H1 (cell line): ENCODE results near the gene PPIP5K1. TPM values are rescaled to one million over a fixed set of nuclear protein-coding genes. Genes with fewer than 3 reads are reported as not detected.

Experiments
- BCL11A ChIP-seq, 2 experiments: IDR thresholded peaks; one replicate each; pipeline ENCODE4 v1.6.1; 2011; ENCODE audit warnings: low read depth in 2 of 2, low read length in 2 of 2, mild to moderate bottlenecking in 2 of 2
- CHD7 ChIP-seq: fragments of 300-600 bp; sonication (generic); IDR thresholded peaks from 2 replicates; pipeline ENCODE4 v1.7.1; 2012; ENCODE audit warnings: low read length, moderate library complexity, mild to moderate bottlenecking, inconsistent platforms; ENCODE audit not compliant: insufficient replicate concordance
- KDM4A ChIP-seq: IDR thresholded peaks from one replicate; pipeline ENCODE4 v1.7.1; 2012; ENCODE audit warnings: low read depth, mild to moderate bottlenecking, moderate library complexity, low read length, inconsistent platforms; ENCODE audit not compliant: severe bottlenecking
- KDM5A ChIP-seq: fragments of 200-600 bp; IDR thresholded peaks from 2 replicates; pipeline ENCODE4 v1.7.1; 2012; ENCODE audit warnings: mild to moderate bottlenecking, low read length, inconsistent platforms, mixed read lengths
- NANOG ChIP-seq: IDR thresholded peaks from 2 replicates; pipeline ENCODE4 v1.6.1; 2011; ENCODE audit warnings: low read length, low read depth, mild to moderate bottlenecking, inconsistent platforms; ENCODE audit not compliant: insufficient read depth, poor library complexity, severe bottlenecking
- polyA plus RNA-seq, 7 experiments: library from polyadenylated mRNA; depleted of rRNA in 3 of 7; stranded (reverse) in 5 of 7; unstranded in 2 of 7; fragments of >200 nt in 5 of 7; fragments of 200-250 nt in 2 of 7; gene quantifications; 1 replicate in 5 of 7; 2 replicates in 1 of 7; 4 replicates in 1 of 7; pipeline versions ENCODE4 v1.2.1 to v1.2.3, GENCODE V29; 2011 to 2013; ENCODE audit warnings: missing spikeins in 2 of 7, mixed read lengths in 2 of 7
- total RNA-seq: library from RNA; stranded (reverse); fragmentation: NEBNext Ultra II Directional; extraction: Animal tissue kit (Norgen Biotek cat#: 25700); gene quantifications from 2 replicates; pipeline ENCODE4 v1.2.1, GENCODE V29; 2021

PPIP5K1 gene
- total and polyA plus RNA-seq, 2 of the 8 experiments (the other 6 are each of a cell fraction or from before 2014, with no cell fraction given) = 18.8 to 22.7 TPM

- TF ChIP-seq CHD7 (no peak), KDM5A (no peak), BCL11A (IDR thresholded peaks at IDR 0.05; ENCODE audit: low read depth in 2 of 2, low read length in 2 of 2) (no peak), KDM4A (no peak), NANOG (no peak)
Observed at GRCh38 chr15:43547539-43547938, 42.5 kb downstream of the PPIP5K1 start (continued).
